A549 (cell line): ENCODE data around the gene CYSLTR2. TPM values are rescaled to one million over a fixed set of nuclear protein-coding genes. Genes with fewer than 3 reads are reported as not detected.
"Not testable (repeated sequence)": the region's sequence is repeated elsewhere in the genome, so short reads cannot be mapped to it uniquely, and the experiment has no call there.

Experiments used
- ATAC-seq, 2 experiments: fragments of 200-7000 bp in 1 of 2; fragments of >200 bp in 1 of 2; cut with Nextera tagmentation in 1 of 2; cut with Tn5 transposase in 1 of 2; 3 replicates each; pipeline versions ENCODE4 v1.8.0 to v1.9.1; 2018 to 2020; ENCODE audit warnings: mild to moderate bottlenecking in 1 of 2, moderate library complexity in 1 of 2
- CTCF ChIA-PET: fragments of 300-600 bp; sonication (Branson Sonifier 250); formaldehyde crosslinking; extraction: SDS; loops from one replicate; lab custom pipeline; 2021; ENCODE audit warnings: antibody characterized with exemption, inconsistent platforms; lab: Yijun Ruan, JAX
- POLR2A ChIA-PET: fragments of 350-600 bp; formaldehyde crosslinking; extraction: SDS; loops from one replicate; lab custom pipeline; 2021; ENCODE audit warnings: antibody characterized with exemption, inconsistent platforms; lab: Yijun Ruan, JAX
- DNase-seq, 2 experiments: peaks; one replicate each; pipeline versions ENCODE4 v3.0.0 to v3.0.0-alpha.2; 2011 to 2016; ENCODE audit warnings: low read depth in 1 of 2, low spot score in 1 of 2
- FAIRE-seq: peaks from 2 replicates; lab custom pipeline; 2011; peaks lifted over from hg19 to GRCh38; lab: Jason Lieb, UNC
- H3K27ac ChIP-seq, 2 experiments: fragments of >200 bp; sonication (Bioruptor Twin); formaldehyde crosslinking; 3 replicates each; pipeline ENCODE4 v1.5.1; 2016 to 2017
- H3K4me1 ChIP-seq: fragments of >200 bp; sonication (Bioruptor Twin); formaldehyde crosslinking; 3 replicates; pipeline ENCODE4 v1.6.1; 2016
- H3K4me2 ChIP-seq: fragments of >200 bp; sonication (Bioruptor Twin); formaldehyde crosslinking; 3 replicates; pipeline ENCODE4 v1.6.1; 2016
- H3K4me3 ChIP-seq: fragments of >200 bp; sonication (Bioruptor Twin); formaldehyde crosslinking; 3 replicates; pipeline ENCODE4 v1.5.1; 2016
- H3K9me3 ChIP-seq: fragments of >200 bp; sonication (Bioruptor Twin); formaldehyde crosslinking; 3 replicates; pipeline ENCODE4 v1.6.1; 2016
- CBX2 ChIP-seq: fragments of 200-600 bp; sonication (generic); IDR thresholded peaks from 2 replicates; pipeline ENCODE4 v1.6.1; 2016; ENCODE audit warnings: low read depth, mild to moderate bottlenecking, borderline replicate concordance
- FOSB ChIP-seq: fragments of 250-450 bp; sonication (Bioruptor Pico); IDR thresholded peaks from 2 replicates; pipeline ENCODE4 v1.5.0; 2020; ENCODE audit warnings: mild to moderate bottlenecking, moderate library complexity
- FOXS1 ChIP-seq: fragments of 250-450 bp; sonication (Bioruptor Pico); IDR thresholded peaks from 2 replicates; pipeline ENCODE4 v1.5.0; 2020; ENCODE audit warnings: mild to moderate bottlenecking, moderate library complexity
- GATA3 ChIP-seq: IDR thresholded peaks from 2 replicates; pipeline ENCODE4 v1.6.1; 2012; ENCODE audit warnings: borderline replicate concordance
- HOXB13 ChIP-seq: fragments of 250-450 bp; sonication (Bioruptor Pico); IDR thresholded peaks from 2 replicates; pipeline ENCODE4 v1.5.0; 2020; ENCODE audit warnings: low read depth, mild to moderate bottlenecking, moderate library complexity
- HOXB5 ChIP-seq: fragments of 250-450 bp; sonication (Bioruptor Pico); IDR thresholded peaks from 2 replicates; pipeline ENCODE4 v1.5.0; 2020; ENCODE audit warnings: mild to moderate bottlenecking, moderate library complexity
- JUN ChIP-seq, 2 experiments: fragments of >200 bp; sonication (Bioruptor Twin); formaldehyde crosslinking; IDR thresholded peaks; 2 replicates in 1 of 2; 3 replicates in 1 of 2; pipeline ENCODE4 v1.6.1; 2016 to 2017
- JUNB ChIP-seq: fragments of >200 bp; sonication (Bioruptor Twin); formaldehyde crosslinking; IDR thresholded peaks from 2 replicates; pipeline ENCODE4 v1.6.1; 2016
- KDM1A ChIP-seq: fragments of 200-600 bp; sonication (generic); IDR thresholded peaks from 2 replicates; pipeline ENCODE4 v1.6.1; 2016; ENCODE audit warnings: low read depth, mild to moderate bottlenecking
- MAFK ChIP-seq: fragments of 450-650 bp; IDR thresholded peaks from 2 replicates; pipeline ENCODE4 v1.6.1; 2014; ENCODE audit not compliant: partially characterized antibody
- MAZ ChIP-seq: fragments of 150-350 bp; IDR thresholded peaks from 2 replicates; pipeline ENCODE4 v1.6.1; 2014; ENCODE audit warnings: antibody characterized with exemption, low read depth, low read length, borderline replicate concordance
- NFE2L2 ChIP-seq: fragments of 150-350 bp; conservative IDR thresholded peaks from 2 replicates; pipeline ENCODE4 v1.6.1; 2014; ENCODE audit warnings: low read length
- NPAS2 ChIP-seq: fragments of 250-450 bp; sonication (Bioruptor Pico); IDR thresholded peaks from 2 replicates; pipeline ENCODE4 v1.8.0; 2022; ENCODE audit warnings: mild to moderate bottlenecking, moderate library complexity, borderline replicate concordance
- RARB ChIP-seq: fragments of 250-450 bp; sonication (Bioruptor Pico); IDR thresholded peaks from 2 replicates; pipeline ENCODE4 v1.8.0; 2021; ENCODE audit warnings: mild to moderate bottlenecking, moderate library complexity
- RFX5 ChIP-seq: fragments of 450-650 bp; IDR thresholded peaks from 2 replicates; pipeline ENCODE4 v1.7.1; 2014; ENCODE audit warnings: antibody characterized with exemption, mild to moderate bottlenecking, moderate library complexity
- TFCP2L1 ChIP-seq: fragments of 250-450 bp; sonication (Bioruptor Pico); IDR thresholded peaks from 2 replicates; pipeline ENCODE4 v1.5.0; 2021; ENCODE audit warnings: mild to moderate bottlenecking
- TP53 ChIP-seq: fragments of 250-450 bp; sonication (Bioruptor Pico); IDR thresholded peaks from 2 replicates; pipeline ENCODE4 v1.5.0; 2021; ENCODE audit warnings: mild to moderate bottlenecking, moderate library complexity
- ZNF302 ChIP-seq: fragments of 250-450 bp; sonication (Bioruptor Pico); IDR thresholded peaks from 2 replicates; pipeline ENCODE4 v1.9.0; 2021; ENCODE audit warnings: inconsistent platforms, mild to moderate bottlenecking, moderate library complexity
- ZSCAN20 ChIP-seq: fragments of 250-450 bp; sonication (Bioruptor Pico); IDR thresholded peaks from 2 replicates; pipeline ENCODE4 v1.8.0; 2022; ENCODE audit warnings: mild to moderate bottlenecking, moderate library complexity
- WGBS: methylation state at CpG from one replicate; pipeline ENCODE4 v1.1.6; 2017; ENCODE audit errors: missing lambda C conversion rate; 5-methylcytosine and 5-hydroxymethylcytosine counted together
- polyA plus RNA-seq, 4 experiments: library from polyadenylated mRNA; depleted of rRNA in 3 of 4; stranded (reverse); fragments of >200 nt; fragmentation: RNase III in 1 of 4; extraction: RNeasy Plus Mini Kit Qiagen cat#74134 plus additional on column Dnase treatment in 1 of 4; gene quantifications; 2 replicates in 3 of 4; 3 replicates in 1 of 4; pipeline ENCODE4 v1.2.3, GENCODE V29; 2011 to 2017
- TF ChIP-seq, protein P1 (sequence below): fragments of >200 bp; sonication (Bioruptor Twin); formaldehyde crosslinking; IDR thresholded peaks from 2 replicates; pipeline ENCODE4 v1.6.1; 2016
- TF ChIP-seq, protein P2 (sequence below): IDR thresholded peaks from 2 replicates; pipeline ENCODE4 v1.6.1; 2012; ENCODE audit warnings: low read depth, borderline replicate concordance
- TF ChIP-seq, protein P3 (sequence below): IDR thresholded peaks from 2 replicates; pipeline ENCODE4 v1.6.1; 2012

The CYSLTR2 gene
- polyA plus RNA-seq, 2 of the 4 experiments (the other 2 are of a cell fraction) = not detected

DNA sequence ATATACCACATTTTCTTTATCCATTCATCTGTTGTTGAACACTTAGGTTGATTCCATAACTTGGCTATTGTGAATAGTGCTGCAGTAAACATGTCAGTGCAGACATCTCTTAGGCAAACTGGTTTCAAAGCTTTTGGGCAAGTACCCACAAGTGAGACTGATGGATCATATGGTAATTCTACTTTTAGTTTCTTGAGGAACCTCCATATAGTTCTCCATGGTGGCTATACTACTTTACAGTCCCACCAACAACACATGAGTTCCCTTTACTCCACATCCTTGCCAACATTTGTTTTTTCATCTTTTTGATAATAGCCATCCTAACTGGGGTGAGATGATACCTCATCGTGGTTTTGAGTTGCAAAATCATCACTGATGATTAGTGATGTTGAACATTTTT is 8.5 kb downstream of the CYSLTR2 start:
- H3K9me3 ChIP-seq = no peaks in the 10 kb centered on the region; the same call in 2 of the 3 replicates
- no peak overlapping the region for H3K27ac ChIP-seq
- CTCF ChIA-PET = no interaction called here
- DNase-seq = no peak
- POLR2A ChIA-PET = no interaction called here
- WGBS = 0% methylated on average over 1 of the region's 1 CpG
- no peak overlapping the region for H3K4me3 ChIP-seq
- no peak overlapping the region for H3K4me2 ChIP-seq
- no peaks in the 10 kb centered on the region for H3K4me1 ChIP-seq
- TF ChIP-seq NFE2L2 = no peak
- no peak for TF ChIP-seq JUNB
- no peak for TF ChIP-seq CBX2
- no peak for ATAC-seq
- FAIRE-seq = no peak

DNA sequence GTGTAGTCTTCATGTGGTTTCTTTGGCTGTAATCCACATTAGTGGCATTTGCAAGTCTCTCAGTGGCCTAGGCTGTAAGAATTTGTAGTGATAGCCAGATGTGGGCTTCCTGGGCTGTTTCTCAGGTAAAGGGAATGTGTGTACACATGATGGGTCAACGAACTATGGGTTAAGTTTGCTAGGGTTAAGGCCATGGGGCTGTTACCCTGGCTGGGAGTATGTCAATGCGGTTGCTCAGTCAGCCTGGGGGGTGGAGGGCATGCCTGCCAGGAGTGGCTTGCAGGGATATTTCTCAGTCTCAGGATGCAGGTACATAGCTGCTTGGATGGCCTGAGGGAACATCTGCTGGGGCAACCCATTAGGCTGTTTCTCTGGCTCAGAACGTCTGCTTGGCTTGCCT is 13.4 kb downstream of the CYSLTR2 start:
- DNase-seq = no peak
- CTCF ChIA-PET = no interaction called here
- H3K4me1 ChIP-seq = no peaks in the 10 kb centered on the region
- 40% methylated on average over 2 of the region's 3 CpGs for WGBS
- POLR2A ChIA-PET = no interaction called here
- no peak overlapping the region for H3K4me3 ChIP-seq
- no peak overlapping the region for H3K27ac ChIP-seq
- no peaks in the 10 kb centered on the region; the same call in 2 of the 3 replicates for H3K9me3 ChIP-seq
- no peak overlapping the region for H3K4me2 ChIP-seq
- no peak for FAIRE-seq
- TF ChIP-seq HOXB13 (no peak), TP53 (CRISPR knock-in tag) (no peak), ZSCAN20 (CRISPR knock-in tag) (no peak), RARB (CRISPR knock-in tag) (no peak), NPAS2 (no peak), FOSB (CRISPR knock-in tag) (no peak), MAZ (no peak), GATA3 (no peak)
- TF ChIP-seq, protein P1, sequence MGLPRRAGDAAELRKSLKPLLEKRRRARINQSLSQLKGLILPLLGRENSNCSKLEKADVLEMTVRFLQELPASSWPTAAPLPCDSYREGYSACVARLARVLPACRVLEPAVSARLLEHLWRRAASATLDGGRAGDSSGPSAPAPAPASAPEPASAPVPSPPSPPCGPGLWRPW = no peak
- no peak for ATAC-seq

DNA sequence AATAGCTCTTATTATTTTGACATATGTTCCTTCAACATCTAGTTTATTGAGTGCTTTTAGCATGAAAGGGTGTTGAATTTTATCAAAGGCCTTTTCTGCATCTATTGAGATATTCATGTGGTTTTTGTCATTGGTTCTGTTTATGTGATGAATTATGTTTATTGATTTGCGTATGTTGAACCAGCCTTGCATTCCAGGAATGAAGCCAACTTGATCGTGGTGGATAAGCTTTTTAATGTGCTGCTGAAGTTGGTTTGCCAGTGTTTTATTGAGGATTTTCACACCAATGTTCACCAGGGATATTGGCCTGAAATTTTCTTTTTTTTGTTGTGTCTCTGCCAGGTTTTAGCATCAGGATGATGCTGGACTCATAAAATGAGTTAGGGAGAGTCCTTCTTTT is 17.7 kb downstream of the CYSLTR2 start:
- DNase-seq, POLR2A ChIA-PET, FAIRE-seq, H3K4me2 ChIP-seq, H3K27ac ChIP-seq, ATAC-seq, H3K9me3 ChIP-seq, H3K4me3 ChIP-seq, H3K4me1 ChIP-seq: not testable (repeated sequence)
- 2% methylated on average over 2 of the region's 2 CpGs for WGBS
- CTCF ChIA-PET = interaction anchor here (0.6 to 1.2 kb wide), 2 partner anchors 14 to 40 kb away, joined by 4 to 5 read pairs; no protein-coding TSS in a partner anchor

DNA sequence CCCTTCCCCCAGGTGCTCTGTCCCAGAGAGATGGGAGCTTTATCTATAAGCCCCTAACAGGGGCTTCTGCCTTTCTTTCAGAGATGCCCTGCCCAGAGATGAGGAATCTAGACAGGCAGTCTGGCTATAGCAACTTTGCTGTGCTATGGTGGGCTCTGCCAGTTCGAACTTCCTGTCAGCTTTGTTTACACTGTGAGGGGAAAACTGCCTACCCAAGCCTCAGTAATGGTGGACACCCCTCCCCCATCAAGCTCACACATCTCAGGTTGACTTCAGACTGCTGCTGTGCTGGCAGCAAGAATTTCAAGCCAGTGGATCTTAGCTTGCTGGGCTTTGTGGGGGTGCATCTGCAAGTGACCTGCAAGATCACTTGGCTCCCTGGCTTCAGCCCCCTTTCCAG is 21.5 kb downstream of the CYSLTR2 start:
- Histone ChIP-seq H3K4me3 (no peak overlapping the region), H3K4me1 (no peaks in the 10 kb centered on the region), H3K4me2 (no peak overlapping the region), H3K9me3 (no peaks in the 10 kb centered on the region), H3K27ac (no peak overlapping the region)
- DNase-seq = no peak
- TF ChIP-seq RARB (CRISPR knock-in tag) (no peak), JUN (IDR thresholded peaks at IDR 0.05) (no peak), KDM1A (no peak), TFCP2L1 (CRISPR knock-in tag) (no peak), RFX5 (no peak), FOXS1 (CRISPR knock-in tag) (no peak), MAFK (no peak), HOXB5 (no peak), ZNF302 (CRISPR knock-in tag) (no peak)
- TF ChIP-seq, protein P2, sequence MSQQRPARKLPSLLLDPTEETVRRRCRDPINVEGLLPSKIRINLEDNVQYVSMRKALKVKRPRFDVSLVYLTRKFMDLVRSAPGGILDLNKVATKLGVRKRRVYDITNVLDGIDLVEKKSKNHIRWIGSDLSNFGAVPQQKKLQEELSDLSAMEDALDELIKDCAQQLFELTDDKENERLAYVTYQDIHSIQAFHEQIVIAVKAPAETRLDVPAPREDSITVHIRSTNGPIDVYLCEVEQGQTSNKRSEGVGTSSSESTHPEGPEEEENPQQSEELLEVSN = no peak
- TF ChIP-seq, protein P3, sequence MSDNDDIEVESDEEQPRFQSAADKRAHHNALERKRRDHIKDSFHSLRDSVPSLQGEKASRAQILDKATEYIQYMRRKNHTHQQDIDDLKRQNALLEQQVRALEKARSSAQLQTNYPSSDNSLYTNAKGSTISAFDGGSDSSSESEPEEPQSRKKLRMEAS = no peak
- no peak for FAIRE-seq
- CTCF ChIA-PET = no interaction called here
- no CpG with 5 or more reads among the region's 1 CpG for WGBS
- POLR2A ChIA-PET = no interaction called here
- ATAC-seq = no peak
